HG03025 (cell line): ENCODE data around the gene SRC.

Source experiments
- ATAC-seq: cut with Tn5 transposase; IDR thresholded peaks from one replicate; pipeline ENCODE4 v1.9.1; 2021; ENCODE audit warnings: mild to moderate bottlenecking, moderate library complexity; ENCODE audit not compliant: unreplicated experiment, low FRiP score

Gene SRC

GRCh38 chr20:37406010-37406998 lies 60.4 kb downstream of the SRC start:
- ATAC-seq: no peak

- no peak for ATAC-seq
These were observed 61.2 kb downstream of the SRC start for GRCh38 chr20:37407019-37407566.

- no peak for ATAC-seq
These were observed 61.6 kb downstream of the SRC start for GRCh38 chr20:37407573-37408002.

GRCh38 chr20:37408302-37409193 lies 62.6 kb downstream of the SRC start:
- ATAC-seq: no peak

GRCh38 chr20:37411408-37412219 lies 65.7 kb downstream of the SRC start:
- ATAC-seq: no peak

- ATAC-seq: no peak
These were observed 67.0 kb downstream of the SRC start for GRCh38 chr20:37413023-37413334.

- no peak for ATAC-seq
These were observed 67.4 kb downstream of the SRC start for GRCh38 chr20:37413379-37413778.

GRCh38 chr20:37414224-37415035 lies 68.5 kb downstream of the SRC start:
- ATAC-seq: no peak

GRCh38 chr20:37415118-37416085 lies 69.5 kb downstream of the SRC start:
- no peak for ATAC-seq

GRCh38 chr20:37416100-37416847 lies 70.3 kb downstream of the SRC start:
- no peak for ATAC-seq

GRCh38 chr20:37416848-37417616 lies 71.1 kb downstream of the SRC start:
- no peak for ATAC-seq

GRCh38 chr20:37417617-37418467 lies 71.9 kb downstream of the SRC start:
- ATAC-seq: no peak

GRCh38 chr20:37418591-37419109 lies 72.7 kb downstream of the SRC start:
- no peak for ATAC-seq

- ATAC-seq: no peak
These were observed 73.4 kb downstream of the SRC start for GRCh38 chr20:37419307-37419706.

GRCh38 chr20:37419774-37420542 lies 74.0 kb downstream of the SRC start:
- ATAC-seq: no peak
